HepG2 (cell line): ENCODE data around the gene B4GALT5. TPM values are rescaled to one million over a fixed set of nuclear protein-coding genes. Genes with fewer than 3 reads are reported as not detected.

Source experiments
- FOXJ3 ChIP-seq: sonication (generic); formaldehyde crosslinking; IDR thresholded peaks from 2 replicates; pipeline ENCODE4 v1.4.0; 2020; ENCODE audit warnings: missing genetic modification reagents, mild to moderate bottlenecking, borderline replicate concordance
- FOXK2 ChIP-seq: fragments of 450-650 bp; IDR thresholded peaks from 2 replicates; pipeline ENCODE4 v1.6.1; 2016
- HMG20A ChIP-seq: IDR thresholded peaks from 2 replicates; pipeline ENCODE4 v1.6.1; 2016; ENCODE audit warnings: borderline replicate concordance
- HMGXB3 ChIP-seq: sonication (generic); formaldehyde crosslinking; IDR thresholded peaks from 2 replicates; pipeline ENCODE4 v1.4.0; 2020; ENCODE audit warnings: missing genetic modification reagents, borderline replicate concordance
- NCOR1 ChIP-seq: fragments of 200-600 bp; sonication (generic); IDR thresholded peaks from 2 replicates; pipeline ENCODE4 v1.7.0; 2017; ENCODE audit warnings: antibody characterized with exemption, low read length, borderline replicate concordance
- RBAK ChIP-seq: sonication (generic); formaldehyde crosslinking; IDR thresholded peaks from 2 replicates; pipeline ENCODE4 v1.5.1; 2020; ENCODE audit warnings: mild to moderate bottlenecking, missing genetic modification reagents
- TOPORS ChIP-seq: sonication (generic); formaldehyde crosslinking; IDR thresholded peaks from 2 replicates; pipeline ENCODE4 v1.8.0; 2023; ENCODE audit warnings: mild to moderate bottlenecking, missing genetic modification reagents
- ZBTB40 ChIP-seq, 2 experiments: fragments of 450-650 bp in 1 of 2; sonication (generic) in 1 of 2; formaldehyde crosslinking in 1 of 2; IDR thresholded peaks; 2 replicates each; pipeline versions ENCODE4 v1.6.1 to v1.8.0; 2016 to 2022; ENCODE audit warnings: antibody characterized with exemption in 1 of 2, mild to moderate bottlenecking in 1 of 2, missing genetic modification reagents in 1 of 2
- ZKSCAN1 ChIP-seq: fragments of 150-350 bp; IDR thresholded peaks from 2 replicates; pipeline ENCODE4 v1.6.1; 2014; ENCODE audit warnings: low read length
- ZNF136 ChIP-seq: sonication (generic); formaldehyde crosslinking; IDR thresholded peaks from 2 replicates; pipeline ENCODE4 v1.8.1; 2022; ENCODE audit warnings: low read depth, mild to moderate bottlenecking, moderate library complexity, missing genetic modification reagents
- ZNF556 ChIP-seq: sonication (generic); formaldehyde crosslinking; IDR thresholded peaks from 2 replicates; pipeline ENCODE4 v1.4.0; 2020; ENCODE audit warnings: mild to moderate bottlenecking, missing genetic modification reagents, borderline replicate concordance
- ZNF644 ChIP-seq: IDR thresholded peaks from 2 replicates; pipeline ENCODE4 v1.6.1; 2016; ENCODE audit warnings: low read depth
- ZNF660 ChIP-seq: sonication (generic); formaldehyde crosslinking; IDR thresholded peaks from 2 replicates; pipeline ENCODE4 v1.5.1; 2020; ENCODE audit warnings: mild to moderate bottlenecking, low read depth, missing genetic modification reagents, borderline replicate concordance
- ZSCAN29 ChIP-seq: sonication (generic); formaldehyde crosslinking; conservative IDR thresholded peaks from 2 replicates; pipeline ENCODE4 v1.4.0; 2020; ENCODE audit warnings: mild to moderate bottlenecking, missing genetic modification reagents
- polyA plus RNA-seq, 8 experiments: library from polyadenylated mRNA; depleted of rRNA in 3 of 8; stranded (reverse) in 7 of 8; unstranded in 1 of 8; fragments of >200 nt; fragmentation: Illumina TruSeq in 4 of 8; extraction: Trizol in 4 of 8; gene quantifications; 2 replicates each; pipeline versions ENCODE4 v1.2.1 to v1.2.3, GENCODE V29; 2011 to 2016; ENCODE audit warnings: low read depth in 4 of 8, missing spikeins in 1 of 8, mixed read lengths in 1 of 8; ENCODE audit not compliant: insufficient read depth in 1 of 8
- total RNA-seq, 5 experiments: library from RNA; depleted of rRNA; stranded (reverse); fragments of >200 nt; fragmentation: Illumina TruSeq; extraction: Trizol; gene quantifications; 2 replicates each; pipeline ENCODE4 v1.2.3, GENCODE V29; 2016; ENCODE audit warnings: low read depth in 1 of 5

B4GALT5 gene
- total and polyA plus RNA-seq, 2 of the 13 experiments (the other 11 are each of a cell fraction or from before 2014, with no cell fraction given), result 27.3 to 30.9 TPM

GRCh38 chr20:49641683-49642656, 71.7 kb downstream of the B4GALT5 start (continued):
- TF ChIP-seq ZNF660 (CRISPR knock-in tag) (no peak), HMGXB3 (CRISPR knock-in tag) (no peak), TOPORS (CRISPR knock-in tag) (0 out of 2 replicates have a peak, but pooled peaks have one; percentile 43), HMG20A (CRISPR knock-in tag) (peak; percentile 21; the same call in 1 of the 2 replicates), ZKSCAN1 (peak; percentile 58; the same call in 1 of the 2 replicates), ZNF644 (no peak), NCOR1 (peak; percentile 52; the same call in 1 of the 2 replicates), ZNF136 (CRISPR knock-in tag) (peak; percentile 58; the same call in 1 of the 2 replicates), ZSCAN29 (CRISPR knock-in tag) (0 out of 2 replicates have a peak, but pooled peaks have one; percentile 50), RBAK (peak; percentile 30; the same call in 1 of the 2 replicates), ZBTB40 (IDR thresholded peaks at IDR 0.05) (no peak), ZBTB40 (CRISPR knock-in tag; IDR thresholded peaks at IDR 0.05) (peak; percentile 55; the same call in 1 of the 2 replicates), FOXJ3 (CRISPR knock-in tag) (peak; percentile 44; the same call in 1 of the 2 replicates), FOXK2 (no peak), ZNF556 (CRISPR knock-in tag) (0 out of 2 replicates have a peak, but pooled peaks have one; percentile 60)
